RWPE2 (cell line): Measurements from ENCODE around the gene PLEKHA4.

ENCODE experiments used
- ATAC-seq: fragments of 200-7000 bp; cut with Tn5 transposase; 3 replicates; pipeline ENCODE4 v1.9.1; 2021; ENCODE audit warnings: low read depth
- DNase-seq: peaks from one replicate; pipeline ENCODE4 v3.0.0-alpha.2; 2020; ENCODE audit warnings: low spot score
- H3K27ac ChIP-seq: fragments of 450-650 bp; 2 replicates; pipeline ENCODE4 v1.5.1; 2017; ENCODE audit warnings: mild to moderate bottlenecking; ENCODE audit not compliant: poor library complexity, severe bottlenecking
- H3K27me3 ChIP-seq: fragments of 250-450 bp; sonication (Bioruptor Pico); 2 replicates; pipeline ENCODE4 v1.5.1; 2021; ENCODE audit warnings: mild to moderate bottlenecking, moderate library complexity; ENCODE audit not compliant: insufficient read depth, poor library complexity, severe bottlenecking
- H3K36me3 ChIP-seq: fragments of 250-450 bp; sonication (Bioruptor Pico); 2 replicates; pipeline ENCODE4 v1.5.1; 2020; ENCODE audit warnings: low read depth, mild to moderate bottlenecking, moderate library complexity
- H3K4me1 ChIP-seq: fragments of 250-450 bp; sonication (Bioruptor Pico); 2 replicates; pipeline ENCODE4 v1.5.1; 2021; ENCODE audit warnings: mild to moderate bottlenecking, moderate library complexity; ENCODE audit not compliant: insufficient read depth, poor library complexity, severe bottlenecking
- H3K4me3 ChIP-seq: fragments of 250-450 bp; sonication (Bioruptor Pico); 2 replicates; pipeline ENCODE4 v1.5.1; 2021; ENCODE audit warnings: mild to moderate bottlenecking, moderate library complexity; ENCODE audit not compliant: severe bottlenecking
- H3K9me3 ChIP-seq: fragments of 250-450 bp; sonication (Bioruptor Pico); 2 replicates; pipeline ENCODE4 v1.5.1; 2021; ENCODE audit warnings: mild to moderate bottlenecking, moderate library complexity; ENCODE audit not compliant: severe bottlenecking
- CTCF ChIP-seq: fragments of 450-650 bp; IDR thresholded peaks from one replicate; pipeline ENCODE4 v1.5.1; 2017; ENCODE audit warnings: mild to moderate bottlenecking, moderate library complexity; ENCODE audit not compliant: poor library complexity, severe bottlenecking

Gene PLEKHA4

GRCh38 chr19:48830088-48830487, 38.3 kb downstream of the PLEKHA4 start:
- Histone ChIP-seq H3K27me3 (no peaks in the 10 kb centered on the region), H3K4me3 (no peak overlapping the region), H3K9me3 (no peaks in the 10 kb centered on the region), H3K36me3 (no peaks in the 10 kb centered on the region), H3K27ac (no peak overlapping the region), H3K4me1 (no peaks in the 10 kb centered on the region)
- no peak for DNase-seq
- no peak for ATAC-seq
- TF ChIP-seq CTCF = no peak

- no peak overlapping the region for H3K4me3 ChIP-seq
- H3K27me3 ChIP-seq = no peaks in the 10 kb centered on the region
- no peaks in the 10 kb centered on the region for H3K9me3 ChIP-seq
- H3K27ac ChIP-seq = no peak overlapping the region
- TF ChIP-seq CTCF = no peak
- H3K36me3 ChIP-seq = no peaks in the 10 kb centered on the region
- ATAC-seq = no peak
- no peaks in the 10 kb centered on the region for H3K4me1 ChIP-seq
- no peak for DNase-seq
Measured at GRCh38 chr19:48826606-48827020, 41.8 kb downstream of the PLEKHA4 start.

- ATAC-seq = no peak
- Histone ChIP-seq H3K27ac (no peak overlapping the region), H3K27me3 (no peaks in the 10 kb centered on the region), H3K4me3 (no peak overlapping the region), H3K9me3 (no peaks in the 10 kb centered on the region), H3K4me1 (peaks cover 10% of the 10 kb centered on the region), H3K36me3 (no peaks in the 10 kb centered on the region)
- TF ChIP-seq CTCF = no peak
- DNase-seq = no peak
Measured at GRCh38 chr19:48822514-48822913, 45.9 kb downstream of the PLEKHA4 start.

- no peak for TF ChIP-seq CTCF
- DNase-seq = no peak
- H3K4me1 ChIP-seq = peaks cover 10% of the 10 kb centered on the region
Measured at GRCh38 chr19:48821633-48822032, 46.8 kb downstream of the PLEKHA4 start.

GRCh38 chr19:48819366-48819816, 49.0 kb downstream of the PLEKHA4 start:
- H3K4me3 ChIP-seq = no peak overlapping the region
- ATAC-seq (peak; percentile 93), DNase-seq (peak; percentile 89)
- no peaks in the 10 kb centered on the region for H3K27me3 ChIP-seq
- H3K27ac ChIP-seq = peak overlapping the region; percentile 37
- no peak for TF ChIP-seq CTCF
- no peaks in the 10 kb centered on the region for H3K36me3 ChIP-seq
- H3K4me1 ChIP-seq = peaks cover 10% of the 10 kb centered on the region
- H3K9me3 ChIP-seq = no peaks in the 10 kb centered on the region

More at GRCh38 chr19:48821633-48822032, 46.8 kb downstream of the PLEKHA4 start:
- ATAC-seq = no peak
- Histone ChIP-seq H3K27me3 (no peaks in the 10 kb centered on the region), H3K36me3 (no peaks in the 10 kb centered on the region), H3K9me3 (no peaks in the 10 kb centered on the region), H3K27ac (no peak overlapping the region), H3K4me3 (no peak overlapping the region)
